HepG2 (cell line): ENCODE results near the gene C11orf24. TPM values are rescaled to one million over a fixed set of nuclear protein-coding genes. Genes with fewer than 3 reads are reported as not detected.

Source experiments
- ATAC-seq: fragments of 200-7000 bp; cut with Tn5 transposase; 3 replicates; pipeline ENCODE4 v1.9.1; 2020; ENCODE audit warnings: mild to moderate bottlenecking, moderate library complexity
- BruUV-seq: library from RNA; stranded (reverse); fragments of 400-500 nt; replicated peaks from 2 replicates; lab custom pipeline; 2021; lab: Mats Ljungman, UMichigan
- CTCF ChIA-PET: fragments of 300-600 bp; formaldehyde crosslinking; extraction: SDS; loops from one replicate; lab custom pipeline; 2021; ENCODE audit warnings: low total read pairs, inconsistent platforms, low intra/inter-chr PET ratio; lab: Yijun Ruan, JAX
- POLR2A ChIA-PET: fragments of 350-600 bp; sonication (Branson Sonifier 250); formaldehyde crosslinking; loops from one replicate; lab custom pipeline; 2020; ENCODE audit warnings: antibody characterized with exemption, inconsistent platforms; lab: Yijun Ruan, JAX
- DNase-seq: peaks from one replicate; pipeline ENCODE4 v3.0.0-alpha.2; 2015; ENCODE audit warnings: low spot score
- FAIRE-seq: peaks from 3 replicates; lab custom pipeline; 2011; peaks lifted over from hg19 to GRCh38; lab: Jason Lieb, UNC
- H2AFZ ChIP-seq: one replicate; pipeline ENCODE4 v1.6.1; 2011; ENCODE audit warnings: low read length, inconsistent platforms
- H3K27ac ChIP-seq: fragments of 300-600 bp; 3 replicates; pipeline ENCODE4 v1.8.0; 2011; ENCODE audit warnings: mixed run types, mild to moderate bottlenecking, mixed read lengths, low read length, inconsistent platforms; ENCODE audit not compliant: insufficient read depth; ENCODE audit errors: extremely low read length
- H3K27me3 ChIP-seq, 2 experiments: fragments of 200-600 bp in 1 of 2; 2 replicates in 1 of 2; 3 replicates in 1 of 2; pipeline versions ENCODE4 v1.6.0 to v1.8.0; 2011; ENCODE audit warnings: low read length in 2 of 2, mild to moderate bottlenecking in 2 of 2, moderate library complexity in 2 of 2, inconsistent platforms in 1 of 2; ENCODE audit not compliant: insufficient read depth in 2 of 2, control insufficient read depth in 1 of 2
- H3K36me3 ChIP-seq, 2 experiments: fragments of 200-600 bp in 1 of 2; replicated peaks in 1 of 2; 2 replicates in 1 of 2; 3 replicates in 1 of 2; pipeline versions ENCODE4 v1.5.1 to v1.8.0; 2011; ENCODE audit warnings: low read length in 2 of 2, inconsistent platforms in 1 of 2; ENCODE audit not compliant: insufficient read depth in 2 of 2, control insufficient read depth in 1 of 2
- H3K4me1 ChIP-seq: 2 replicates; pipeline ENCODE4 v1.5.1; 2012; ENCODE audit warnings: low read length, inconsistent platforms; ENCODE audit not compliant: insufficient read depth
- H3K4me2 ChIP-seq: 2 replicates; pipeline ENCODE4 v1.6.0; 2011; ENCODE audit warnings: low read depth, low read length, inconsistent platforms
- H3K4me3 ChIP-seq, 3 experiments: fragments of 200-600 bp in 1 of 3; sonication (generic), shearing (Covaris generic) in 1 of 3; replicated peaks in 1 of 3; 2 replicates each; pipeline ENCODE4 v1.5.1; 2011 to 2016; ENCODE audit warnings: low read length in 3 of 3, inconsistent platforms in 2 of 3, low read depth in 2 of 3, mild to moderate bottlenecking in 2 of 3, control low read depth in 1 of 3, mixed read lengths in 1 of 3; ENCODE audit not compliant: insufficient read depth in 1 of 3
- H3K79me2 ChIP-seq: one replicate; pipeline ENCODE4 v1.6.1; 2011; ENCODE audit warnings: low read length, inconsistent platforms; ENCODE audit not compliant: insufficient read depth
- H3K9ac ChIP-seq: 2 replicates; pipeline ENCODE4 v1.6.0; 2011; ENCODE audit warnings: mild to moderate bottlenecking, low read depth, low read length, inconsistent platforms; ENCODE audit not compliant: insufficient read depth
- H3K9me3 ChIP-seq: 2 replicates; pipeline ENCODE4 v1.5.1; 2012; ENCODE audit warnings: mild to moderate bottlenecking, low read length
- H4K20me1 ChIP-seq: 2 replicates; pipeline ENCODE4 v1.6.0; 2011; ENCODE audit warnings: inconsistent platforms, mild to moderate bottlenecking, low read length, moderate library complexity; ENCODE audit not compliant: insufficient read depth
- DNMT3B ChIP-seq: conservative IDR thresholded peaks from 2 replicates; pipeline ENCODE4 v1.6.1; 2016; ENCODE audit warnings: missing biosample characterization, control low read depth
- IRF2 ChIP-seq: IDR thresholded peaks from 2 replicates; pipeline ENCODE4 v1.6.1; 2018; ENCODE audit warnings: missing genetic modification reagents, missing compliant biosample characterization
- KLF11 ChIP-seq: IDR thresholded peaks from 2 replicates; pipeline ENCODE4 v1.6.1; 2016; ENCODE audit warnings: missing compliant biosample characterization
- MYNN ChIP-seq: sonication (generic); formaldehyde crosslinking; IDR thresholded peaks from 2 replicates; pipeline ENCODE4 v1.4.0; 2020; ENCODE audit warnings: mild to moderate bottlenecking, low read depth, missing genetic modification reagents
- SIX1 ChIP-seq: sonication (generic); formaldehyde crosslinking; IDR thresholded peaks from 2 replicates; pipeline ENCODE4 v1.4.0; 2020; ENCODE audit warnings: missing genetic modification reagents, borderline replicate concordance
- SUZ12 ChIP-seq: fragments of 150-350 bp; IDR thresholded peaks from 2 replicates; pipeline ENCODE4 v1.6.1; 2014; ENCODE audit warnings: low read depth, low read length
- ZNF10 ChIP-seq: sonication (generic); formaldehyde crosslinking; IDR thresholded peaks from 2 replicates; pipeline ENCODE4 v1.4.0; 2020; ENCODE audit warnings: mild to moderate bottlenecking, low read depth, missing genetic modification reagents, borderline replicate concordance
- ZNF121 ChIP-seq: sonication (generic); formaldehyde crosslinking; IDR thresholded peaks from 2 replicates; pipeline ENCODE4 v1.5.0; 2020; ENCODE audit warnings: mild to moderate bottlenecking, missing genetic modification reagents
- ZNF549 ChIP-seq: sonication (generic); formaldehyde crosslinking; IDR thresholded peaks from 2 replicates; pipeline ENCODE4 v1.5.0; 2020; ENCODE audit warnings: missing genetic modification reagents
- ZNF891 ChIP-seq: sonication (generic); formaldehyde crosslinking; IDR thresholded peaks from 2 replicates; pipeline ENCODE4 v1.5.0; 2020; ENCODE audit warnings: mild to moderate bottlenecking, missing genetic modification reagents
- WGBS: methylation state at CpG from one replicate; pipeline ENCODE4 v1.1.6; 2017; ENCODE audit warnings: low lambda C conversion rate; 5-methylcytosine and 5-hydroxymethylcytosine counted together
- in situ Hi-C: cut with HindIII; loops from 2 replicates; pipeline ENCODE4 v1.10.0; 2017; ENCODE audit warnings: low pct_unique_long_range_greater_than_20kb; ENCODE audit not compliant: extremely low pct_ligation_motif_present
- intact Hi-C: fragments of 100-400 bp; cut with micrococcal nuclease; formaldehyde crosslinking; loops from one replicate; pipeline ENCODE4 v1.10.0; 2022; ENCODE audit not compliant: unreplicated experiment
- polyA plus RNA-seq, 8 experiments: library from polyadenylated mRNA; depleted of rRNA in 3 of 8; stranded (reverse) in 7 of 8; unstranded in 1 of 8; fragments of >200 nt; fragmentation: Illumina TruSeq in 4 of 8; extraction: Trizol in 4 of 8; gene quantifications; 2 replicates each; pipeline versions ENCODE4 v1.2.1 to v1.2.3, GENCODE V29; 2011 to 2016; ENCODE audit warnings: low read depth in 4 of 8, missing spikeins in 1 of 8, mixed read lengths in 1 of 8; ENCODE audit not compliant: insufficient read depth in 1 of 8
- total RNA-seq, 5 experiments: library from RNA; depleted of rRNA; stranded (reverse); fragments of >200 nt; fragmentation: Illumina TruSeq; extraction: Trizol; gene quantifications; 2 replicates each; pipeline ENCODE4 v1.2.3, GENCODE V29; 2016; ENCODE audit warnings: low read depth in 1 of 5
- TF ChIP-seq, protein P1 (sequence below): sonication (generic); formaldehyde crosslinking; IDR thresholded peaks from 2 replicates; pipeline ENCODE4 v1.4.0; 2020; ENCODE audit warnings: missing genetic modification reagents
- TF ChIP-seq, protein P2 (sequence below): sonication (generic); formaldehyde crosslinking; IDR thresholded peaks from 2 replicates; pipeline ENCODE4 v1.8.0; 2023; ENCODE audit warnings: mild to moderate bottlenecking, missing genetic modification reagents
- TF ChIP-seq, protein P3 (sequence below): sonication (generic); formaldehyde crosslinking; conservative IDR thresholded peaks from 2 replicates; pipeline ENCODE4 v1.4.0; 2020; ENCODE audit warnings: mild to moderate bottlenecking, missing genetic modification reagents, moderate library complexity
- TF ChIP-seq, protein P4 (sequence below): sonication (generic); formaldehyde crosslinking; IDR thresholded peaks from 2 replicates; pipeline ENCODE4 v1.4.0; 2020; ENCODE audit warnings: missing genetic modification reagents

The C11orf24 gene
- total and polyA plus RNA-seq, 2 of the 13 experiments (the other 11 are each of a cell fraction or from before 2014, with no cell fraction given): 52.9 to 55.5 TPM

DNA sequence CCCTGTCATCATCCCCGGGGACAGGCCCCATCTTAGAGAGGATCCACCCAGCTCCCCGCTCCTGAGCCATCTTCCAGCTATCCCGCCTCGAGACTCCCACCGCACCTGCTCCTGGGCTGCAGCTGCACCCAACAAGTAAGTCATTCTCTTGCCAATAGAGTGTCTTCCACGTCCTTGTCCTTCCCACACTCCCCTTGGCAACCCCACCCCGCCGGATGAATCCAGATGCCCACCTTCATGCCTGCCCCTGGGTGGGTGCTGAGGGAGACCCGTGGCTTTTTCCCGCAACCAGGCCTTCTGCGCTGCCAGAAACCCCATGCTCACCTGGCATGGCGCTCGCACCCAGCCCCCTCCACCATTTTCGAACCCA is 11.1 kb upstream of the C11orf24 start:
- ChIA-PET CTCF (no interaction called here), POLR2A (interaction anchor here (0.9 to 1.4 kb wide), 2 partner anchors 11 to 12 kb away, joined by 3 to 5 read pairs; partner anchors contain the start of gene C11orf24)
- 79% methylated on average over 14 of the region's 14 CpGs for WGBS
- Histone ChIP-seq H3K9me3 (no peaks in the 10 kb centered on the region), H3K4me3 (no peak overlapping the region), H4K20me1 (no peaks in the 10 kb centered on the region), H3K36me3 (no peaks in the 10 kb centered on the region), H3K9ac (no peak overlapping the region), H3K27ac (no peak overlapping the region), H3K4me2 (no peak overlapping the region), H3K79me2 (no peaks in the 10 kb centered on the region), H2AFZ (no peak overlapping the region), H3K4me1 (peaks cover 14% of the 10 kb centered on the region), H3K27me3 (no peaks in the 10 kb centered on the region)
- intact Hi-C loops (no loop called here), in situ Hi-C loops (no loop called here)
- DNase-seq (no peak), ATAC-seq (no peak), FAIRE-seq (no peak)
- BruUV-seq: no TSS peak
- TF ChIP-seq KLF11 (no peak), ZNF121 (CRISPR knock-in tag) (no peak), IRF2 (CRISPR knock-in tag) (no peak), ZNF891 (no peak), SUZ12 (no peak), MYNN (no peak), ZNF549 (CRISPR knock-in tag) (no peak), ZNF10 (CRISPR knock-in tag) (no peak), DNMT3B (no peak), SIX1 (CRISPR knock-in tag) (no peak)
- TF ChIP-seq, protein P1, sequence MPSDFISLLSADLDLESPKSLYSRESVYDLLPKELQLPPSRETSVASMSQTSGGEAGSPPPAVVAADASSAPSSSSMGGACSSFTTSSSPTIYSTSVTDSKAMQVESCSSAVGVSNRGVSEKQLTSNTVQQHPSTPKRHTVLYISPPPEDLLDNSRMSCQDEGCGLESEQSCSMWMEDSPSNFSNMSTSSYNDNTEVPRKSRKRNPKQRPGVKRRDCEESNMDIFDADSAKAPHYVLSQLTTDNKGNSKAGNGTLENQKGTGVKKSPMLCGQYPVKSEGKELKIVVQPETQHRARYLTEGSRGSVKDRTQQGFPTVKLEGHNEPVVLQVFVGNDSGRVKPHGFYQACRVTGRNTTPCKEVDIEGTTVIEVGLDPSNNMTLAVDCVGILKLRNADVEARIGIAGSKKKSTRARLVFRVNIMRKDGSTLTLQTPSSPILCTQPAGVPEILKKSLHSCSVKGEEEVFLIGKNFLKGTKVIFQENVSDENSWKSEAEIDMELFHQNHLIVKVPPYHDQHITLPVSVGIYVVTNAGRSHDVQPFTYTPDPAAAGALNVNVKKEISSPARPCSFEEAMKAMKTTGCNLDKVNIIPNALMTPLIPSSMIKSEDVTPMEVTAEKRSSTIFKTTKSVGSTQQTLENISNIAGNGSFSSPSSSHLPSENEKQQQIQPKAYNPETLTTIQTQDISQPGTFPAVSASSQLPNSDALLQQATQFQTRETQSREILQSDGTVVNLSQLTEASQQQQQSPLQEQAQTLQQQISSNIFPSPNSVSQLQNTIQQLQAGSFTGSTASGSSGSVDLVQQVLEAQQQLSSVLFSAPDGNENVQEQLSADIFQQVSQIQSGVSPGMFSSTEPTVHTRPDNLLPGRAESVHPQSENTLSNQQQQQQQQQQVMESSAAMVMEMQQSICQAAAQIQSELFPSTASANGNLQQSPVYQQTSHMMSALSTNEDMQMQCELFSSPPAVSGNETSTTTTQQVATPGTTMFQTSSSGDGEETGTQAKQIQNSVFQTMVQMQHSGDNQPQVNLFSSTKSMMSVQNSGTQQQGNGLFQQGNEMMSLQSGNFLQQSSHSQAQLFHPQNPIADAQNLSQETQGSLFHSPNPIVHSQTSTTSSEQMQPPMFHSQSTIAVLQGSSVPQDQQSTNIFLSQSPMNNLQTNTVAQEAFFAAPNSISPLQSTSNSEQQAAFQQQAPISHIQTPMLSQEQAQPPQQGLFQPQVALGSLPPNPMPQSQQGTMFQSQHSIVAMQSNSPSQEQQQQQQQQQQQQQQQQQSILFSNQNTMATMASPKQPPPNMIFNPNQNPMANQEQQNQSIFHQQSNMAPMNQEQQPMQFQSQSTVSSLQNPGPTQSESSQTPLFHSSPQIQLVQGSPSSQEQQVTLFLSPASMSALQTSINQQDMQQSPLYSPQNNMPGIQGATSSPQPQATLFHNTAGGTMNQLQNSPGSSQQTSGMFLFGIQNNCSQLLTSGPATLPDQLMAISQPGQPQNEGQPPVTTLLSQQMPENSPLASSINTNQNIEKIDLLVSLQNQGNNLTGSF (CRISPR knock-in tag): no peak
- TF ChIP-seq, protein P2, sequence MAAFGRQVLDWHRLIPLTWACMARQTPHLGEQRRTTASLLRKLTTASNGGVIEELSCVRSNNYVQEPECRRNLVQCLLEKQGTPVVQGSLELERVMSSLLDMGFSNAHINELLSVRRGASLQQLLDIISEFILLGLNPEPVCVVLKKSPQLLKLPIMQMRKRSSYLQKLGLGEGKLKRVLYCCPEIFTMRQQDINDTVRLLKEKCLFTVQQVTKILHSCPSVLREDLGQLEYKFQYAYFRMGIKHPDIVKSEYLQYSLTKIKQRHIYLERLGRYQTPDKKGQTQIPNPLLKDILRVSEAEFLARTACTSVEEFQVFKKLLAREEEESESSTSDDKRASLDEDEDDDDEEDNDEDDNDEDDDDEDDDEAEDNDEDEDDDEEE (CRISPR knock-in tag): no peak
- TF ChIP-seq, protein P3, sequence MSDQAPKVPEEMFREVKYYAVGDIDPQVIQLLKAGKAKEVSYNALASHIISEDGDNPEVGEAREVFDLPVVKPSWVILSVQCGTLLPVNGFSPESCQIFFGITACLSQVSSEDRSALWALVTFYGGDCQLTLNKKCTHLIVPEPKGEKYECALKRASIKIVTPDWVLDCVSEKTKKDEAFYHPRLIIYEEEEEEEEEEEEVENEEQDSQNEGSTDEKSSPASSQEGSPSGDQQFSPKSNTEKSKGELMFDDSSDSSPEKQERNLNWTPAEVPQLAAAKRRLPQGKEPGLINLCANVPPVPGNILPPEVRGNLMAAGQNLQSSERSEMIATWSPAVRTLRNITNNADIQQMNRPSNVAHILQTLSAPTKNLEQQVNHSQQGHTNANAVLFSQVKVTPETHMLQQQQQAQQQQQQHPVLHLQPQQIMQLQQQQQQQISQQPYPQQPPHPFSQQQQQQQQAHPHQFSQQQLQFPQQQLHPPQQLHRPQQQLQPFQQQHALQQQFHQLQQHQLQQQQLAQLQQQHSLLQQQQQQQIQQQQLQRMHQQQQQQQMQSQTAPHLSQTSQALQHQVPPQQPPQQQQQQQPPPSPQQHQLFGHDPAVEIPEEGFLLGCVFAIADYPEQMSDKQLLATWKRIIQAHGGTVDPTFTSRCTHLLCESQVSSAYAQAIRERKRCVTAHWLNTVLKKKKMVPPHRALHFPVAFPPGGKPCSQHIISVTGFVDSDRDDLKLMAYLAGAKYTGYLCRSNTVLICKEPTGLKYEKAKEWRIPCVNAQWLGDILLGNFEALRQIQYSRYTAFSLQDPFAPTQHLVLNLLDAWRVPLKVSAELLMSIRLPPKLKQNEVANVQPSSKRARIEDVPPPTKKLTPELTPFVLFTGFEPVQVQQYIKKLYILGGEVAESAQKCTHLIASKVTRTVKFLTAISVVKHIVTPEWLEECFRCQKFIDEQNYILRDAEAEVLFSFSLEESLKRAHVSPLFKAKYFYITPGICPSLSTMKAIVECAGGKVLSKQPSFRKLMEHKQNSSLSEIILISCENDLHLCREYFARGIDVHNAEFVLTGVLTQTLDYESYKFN (CRISPR knock-in tag): no peak
- TF ChIP-seq, protein P4, sequence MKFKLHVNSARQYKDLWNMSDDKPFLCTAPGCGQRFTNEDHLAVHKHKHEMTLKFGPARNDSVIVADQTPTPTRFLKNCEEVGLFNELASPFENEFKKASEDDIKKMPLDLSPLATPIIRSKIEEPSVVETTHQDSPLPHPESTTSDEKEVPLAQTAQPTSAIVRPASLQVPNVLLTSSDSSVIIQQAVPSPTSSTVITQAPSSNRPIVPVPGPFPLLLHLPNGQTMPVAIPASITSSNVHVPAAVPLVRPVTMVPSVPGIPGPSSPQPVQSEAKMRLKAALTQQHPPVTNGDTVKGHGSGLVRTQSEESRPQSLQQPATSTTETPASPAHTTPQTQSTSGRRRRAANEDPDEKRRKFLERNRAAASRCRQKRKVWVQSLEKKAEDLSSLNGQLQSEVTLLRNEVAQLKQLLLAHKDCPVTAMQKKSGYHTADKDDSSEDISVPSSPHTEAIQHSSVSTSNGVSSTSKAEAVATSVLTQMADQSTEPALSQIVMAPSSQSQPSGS (CRISPR knock-in tag): no peak
